ENCODE measurements around the gene PLEKHA6.

The PLEKHA6 gene

DNA sequence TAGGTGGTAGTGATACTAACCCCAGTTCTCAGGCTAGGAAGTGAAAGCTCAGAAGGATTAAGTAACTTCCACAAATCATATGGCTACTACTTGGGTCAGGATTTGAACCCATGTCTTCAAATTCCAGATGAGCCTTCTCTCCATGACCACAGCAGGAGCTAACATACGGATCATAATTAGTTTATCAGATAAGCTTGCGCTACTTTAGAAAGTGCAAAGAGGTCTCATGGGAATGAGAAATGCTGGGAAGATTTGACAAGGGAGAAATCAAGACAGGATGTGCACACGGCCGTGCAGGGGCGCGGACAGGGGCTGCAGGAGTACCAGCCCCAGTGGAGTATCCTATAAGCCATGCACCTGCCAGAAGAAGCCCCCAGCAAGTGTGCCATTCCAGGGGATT, 5.2 kb downstream of the PLEKHA6 start:
- no peak for DNase-seq (ENCODE audit: low spot score)

- no peak for DNase-seq (ENCODE audit: low spot score)
Measured at GRCh38 chr1:204353213-204353910, 6.4 kb downstream of the PLEKHA6 start.

DNA sequence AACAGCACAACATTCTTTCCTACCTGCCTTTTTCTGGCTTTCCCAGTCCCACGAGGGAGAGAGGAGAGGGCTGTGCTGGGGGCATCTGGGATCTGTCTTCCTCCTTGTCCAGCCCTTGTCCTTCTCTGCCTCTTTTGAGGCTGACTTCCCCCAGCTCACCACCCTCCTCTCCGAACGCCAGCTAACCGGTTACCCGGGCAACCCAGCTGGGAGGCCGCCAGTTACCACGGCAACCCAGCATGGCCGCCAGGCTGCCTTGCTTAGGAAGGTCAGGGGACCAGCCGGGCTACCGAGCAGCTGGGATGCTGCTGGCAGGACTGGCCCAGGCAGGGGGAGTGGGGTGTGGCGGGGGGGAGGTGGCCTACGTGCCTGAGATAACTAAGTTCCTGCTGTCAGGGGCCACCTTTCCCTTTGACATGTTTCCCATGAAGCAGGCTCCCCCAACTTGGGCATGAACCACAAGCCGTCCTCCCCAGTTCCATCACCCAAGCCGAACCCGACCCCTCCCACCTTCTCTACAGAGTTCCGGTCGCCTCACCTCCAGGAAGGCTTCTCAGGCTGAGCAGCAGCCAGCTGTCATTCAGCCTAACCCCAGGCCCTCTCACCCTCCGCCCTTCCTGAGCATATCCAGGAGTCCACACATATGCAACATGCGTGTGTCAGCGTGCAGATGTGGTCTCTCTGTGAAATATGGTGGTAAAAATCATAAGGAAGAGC, 8.7 kb downstream of the PLEKHA6 start:
- peak; percentile 97 for DNase-seq (ENCODE audit: low spot score)

GRCh38 chr1:204350312-204350711, 9.4 kb downstream of the PLEKHA6 start:
- DNase-seq (ENCODE audit: low spot score), result no peak

GRCh38 chr1:204349602-204350001, 10.1 kb downstream of the PLEKHA6 start:
- DNase-seq (ENCODE audit: low spot score), result no peak

DNA sequence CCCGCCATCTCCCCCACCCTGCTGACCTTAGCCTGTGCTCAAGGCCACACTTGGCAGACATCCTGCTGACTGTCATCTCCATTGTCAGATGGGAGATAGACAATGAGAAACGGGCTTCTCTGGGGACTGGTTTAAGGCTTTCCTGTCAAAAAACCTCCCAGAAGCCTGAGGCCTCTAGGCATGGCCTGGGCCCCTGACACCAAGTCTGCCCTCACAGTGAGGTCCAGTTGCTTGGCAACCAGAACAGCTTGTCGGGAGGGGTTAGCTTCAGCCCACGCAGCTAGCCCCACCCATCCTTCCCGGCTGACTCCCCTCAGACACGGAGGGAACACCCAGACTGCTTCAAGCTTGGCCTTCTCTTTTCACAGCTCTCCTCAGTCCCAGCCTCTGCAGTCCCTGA, 11.0 kb downstream of the PLEKHA6 start:
- DNase-seq (ENCODE audit: low spot score), result peak; percentile 68

DNA sequence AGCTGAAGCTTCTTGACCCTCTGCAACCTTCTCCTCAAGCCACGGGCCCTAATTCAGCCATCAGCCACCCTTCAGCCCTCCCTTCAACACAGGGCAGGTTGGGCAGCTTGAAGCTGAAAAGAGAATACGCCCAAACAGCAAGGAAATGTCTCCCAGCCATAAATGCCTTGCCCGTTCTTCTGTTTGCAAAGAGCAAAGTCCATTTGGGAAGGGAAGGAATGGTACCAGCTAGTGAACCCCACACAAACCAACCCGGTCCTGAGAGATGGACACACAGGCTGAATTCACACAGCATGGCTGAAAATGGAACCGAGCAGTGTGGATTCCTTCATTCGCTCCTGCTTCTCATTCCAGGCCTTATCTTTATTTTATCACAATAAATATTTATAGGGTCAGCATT, 11.5 kb downstream of the PLEKHA6 start:
- no peak for DNase-seq (ENCODE audit: low spot score)

DNA sequence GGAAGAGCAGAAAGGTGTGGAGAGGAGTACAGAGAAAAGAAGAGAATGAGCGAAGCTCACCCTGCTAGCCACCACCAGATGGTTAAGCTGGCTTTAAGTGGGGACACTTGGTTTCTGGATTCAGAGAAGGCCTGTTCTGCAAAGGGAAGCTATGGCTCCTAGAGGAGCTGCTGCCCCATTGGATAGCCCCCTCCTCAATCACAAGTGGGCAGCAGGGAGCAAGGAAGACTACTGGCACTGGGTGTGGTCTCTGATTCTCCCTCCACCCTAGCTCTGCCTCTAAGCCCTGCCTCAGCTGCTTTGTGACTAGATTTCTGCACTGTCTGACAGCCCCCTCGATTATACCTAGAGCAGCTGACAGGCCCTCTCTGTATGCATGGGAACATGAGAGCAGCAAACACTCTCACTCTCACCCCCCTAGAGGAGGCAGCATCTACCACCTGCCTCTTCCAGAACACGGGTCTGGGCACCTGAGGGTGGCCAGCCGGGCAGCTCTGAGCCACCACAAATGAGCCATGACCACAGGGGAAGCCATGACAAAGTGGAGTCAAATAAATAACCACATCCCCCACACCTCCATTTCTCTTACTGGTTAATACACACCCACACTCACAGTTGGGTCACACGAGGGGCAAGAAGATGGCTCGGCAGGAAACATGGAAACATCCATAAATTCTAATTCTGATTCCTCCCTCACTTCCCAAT, 13.6 kb downstream of the PLEKHA6 start:
- DNase-seq (ENCODE audit: low spot score), result no peak

DNA sequence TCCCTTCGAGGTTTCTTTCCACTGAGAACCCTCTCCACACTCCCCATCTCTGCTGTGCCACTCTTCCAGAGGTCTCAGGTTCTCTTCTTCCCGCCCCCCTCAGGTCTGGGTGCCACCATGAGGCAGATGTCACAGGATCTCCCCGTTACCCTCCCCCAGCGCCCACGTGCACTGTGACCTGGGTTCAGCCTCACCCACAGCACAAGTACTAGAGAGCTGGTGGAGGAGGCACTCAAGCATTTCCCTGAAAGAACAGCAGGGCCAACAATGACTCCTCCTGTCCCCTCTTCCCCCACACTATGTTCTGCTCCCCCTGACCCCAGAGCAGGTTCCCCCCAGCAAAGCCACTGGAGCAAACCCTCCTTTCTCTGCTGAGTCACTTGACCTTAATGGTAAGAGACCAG, 14.3 kb downstream of the PLEKHA6 start:
- no peak for DNase-seq (ENCODE audit: low spot score)

DNA sequence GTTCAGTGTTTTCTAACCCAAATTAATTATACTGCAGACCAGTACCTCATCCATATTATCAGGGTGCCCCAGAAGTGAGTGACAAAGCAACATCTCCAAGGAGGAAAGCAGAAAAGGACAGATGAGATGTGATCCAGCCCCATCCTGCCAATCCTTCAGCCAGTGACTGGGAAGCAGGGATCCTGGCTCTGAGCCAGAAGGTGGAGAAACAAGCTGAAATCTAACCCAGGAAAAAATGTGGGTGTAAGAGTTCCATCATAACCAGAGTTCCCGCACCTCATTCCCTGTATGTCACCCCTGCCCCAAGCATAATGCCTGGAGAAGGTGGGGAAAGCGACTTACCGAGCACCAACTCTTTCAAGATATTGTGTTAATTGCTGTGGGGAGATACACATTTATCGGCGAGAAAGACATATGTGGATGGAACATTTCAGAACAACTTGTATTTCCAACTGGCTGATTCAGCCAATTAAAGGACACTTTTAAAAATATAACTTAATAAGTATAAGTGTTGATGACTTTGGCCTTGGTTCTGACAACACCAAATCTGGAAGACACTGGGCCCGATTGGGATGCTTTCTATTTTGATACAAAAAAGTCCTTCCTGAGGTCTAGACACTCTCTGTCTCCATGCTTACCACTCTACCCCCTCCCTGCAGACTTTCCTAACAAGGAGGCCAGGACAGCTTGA, 14.9 kb downstream of the PLEKHA6 start:
- no peak for DNase-seq (ENCODE audit: low spot score)

GRCh38 chr1:204343802-204344201, 15.9 kb downstream of the PLEKHA6 start:
- DNase-seq (ENCODE audit: low spot score), result no peak

- DNase-seq (ENCODE audit: low spot score), result no peak
Measured at GRCh38 chr1:204343247-204343646, 16.5 kb downstream of the PLEKHA6 start.

GRCh38 chr1:204342310-204342709, 17.4 kb downstream of the PLEKHA6 start:
- no peak for DNase-seq (ENCODE audit: low spot score)

DNA sequence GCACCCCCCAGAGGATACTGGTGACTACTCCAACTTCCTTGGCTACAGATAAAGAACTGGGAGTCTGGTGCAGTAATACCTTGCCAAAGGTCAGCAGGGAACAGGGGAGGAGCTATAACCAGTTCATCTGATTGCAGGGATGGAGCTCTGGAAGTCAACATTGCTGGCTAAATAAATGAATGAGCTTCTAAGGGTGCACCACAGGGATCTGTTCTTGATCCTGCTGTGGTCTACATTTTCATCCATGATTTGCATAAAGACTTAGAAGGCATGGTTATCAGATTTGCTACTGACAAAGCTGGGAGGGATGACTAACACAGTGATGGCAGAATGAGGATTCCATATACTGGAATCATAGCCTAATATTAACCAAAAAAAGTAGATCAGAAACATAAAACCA, 18.3 kb downstream of the PLEKHA6 start:
- no peak for DNase-seq (ENCODE audit: low spot score)

- DNase-seq (ENCODE audit: low spot score), result no peak
Measured at GRCh38 chr1:204340081-204340889, 19.4 kb downstream of the PLEKHA6 start.

DNA sequence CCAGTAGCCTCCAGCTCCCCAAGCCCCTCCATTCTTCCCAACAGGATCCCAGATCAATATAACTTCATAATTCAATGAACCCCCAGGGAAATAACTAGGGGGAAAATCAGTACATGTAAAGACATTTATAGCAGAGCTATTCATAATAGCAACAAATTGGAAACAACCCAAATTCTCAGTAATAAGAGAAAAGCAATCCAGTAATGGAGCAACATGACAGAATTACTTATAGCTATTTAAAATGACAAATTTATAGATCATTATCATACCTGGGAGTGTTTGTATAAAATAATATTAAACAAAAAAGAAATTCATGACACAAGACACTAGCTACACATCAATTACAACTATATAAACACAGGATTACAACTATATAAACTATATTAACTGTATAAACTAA, 20.2 kb downstream of the PLEKHA6 start:
- DNase-seq (ENCODE audit: low spot score), result no peak

- no peak for DNase-seq (ENCODE audit: low spot score)
Measured at GRCh38 chr1:204338997-204339396, 20.7 kb downstream of the PLEKHA6 start.

DNA sequence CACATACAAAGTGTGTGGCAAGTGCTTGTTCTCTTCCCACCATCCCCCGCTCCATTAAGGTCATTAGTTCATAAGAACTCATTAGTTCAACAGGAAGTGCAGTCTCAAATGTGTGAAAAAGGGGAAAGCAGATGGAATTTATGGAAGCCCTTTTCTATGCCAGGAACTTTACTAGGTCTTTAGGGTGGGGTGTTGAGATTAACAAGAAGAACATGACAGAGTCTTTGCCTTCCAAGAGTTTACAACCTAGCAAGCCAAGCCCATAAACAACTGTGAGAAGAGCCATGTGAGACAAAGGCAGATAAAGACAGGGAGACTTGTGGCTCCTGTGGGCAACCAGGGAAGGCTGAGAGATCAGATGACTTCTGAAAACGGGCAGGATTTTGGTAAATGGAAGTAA, 21.4 kb downstream of the PLEKHA6 start:
- no peak for DNase-seq (ENCODE audit: low spot score)

- DNase-seq (ENCODE audit: low spot score), result no peak
Measured at GRCh38 chr1:204337583-204337982, 22.1 kb downstream of the PLEKHA6 start.

GRCh38 chr1:204337036-204337429, 22.7 kb downstream of the PLEKHA6 start:
- no peak for DNase-seq (ENCODE audit: low spot score)

DNA sequence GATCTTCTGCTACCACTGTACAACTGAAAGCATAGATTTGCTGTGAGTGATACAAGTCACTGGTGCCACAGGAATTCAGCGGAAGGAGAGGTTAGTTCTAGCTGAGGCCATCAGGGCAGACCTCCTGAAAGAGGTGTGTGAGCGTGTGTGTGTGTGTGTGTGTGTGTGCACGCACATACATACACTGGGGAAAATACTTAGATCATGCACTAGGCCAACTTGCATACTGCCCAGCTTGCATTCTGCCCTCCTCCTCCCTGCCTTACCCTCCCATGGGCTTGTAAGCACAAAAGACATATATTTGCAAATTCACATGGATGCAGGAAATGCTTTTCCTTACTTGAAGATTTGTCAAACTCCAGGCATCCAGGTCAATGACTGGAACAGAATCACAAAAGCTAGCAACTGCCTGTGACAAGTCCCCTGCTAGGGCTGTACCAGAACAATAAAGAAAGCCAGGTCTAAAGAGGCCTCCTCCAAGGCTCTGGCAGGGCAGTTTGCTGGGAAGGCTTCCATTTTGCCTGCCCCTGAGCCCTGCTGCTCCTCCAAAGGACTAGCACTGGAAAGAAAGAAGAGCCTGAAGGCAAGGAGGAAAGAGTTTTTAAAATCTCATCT, 23.2 kb downstream of the PLEKHA6 start:
- DNase-seq (ENCODE audit: low spot score), result no peak

Measured in ecto neural progenitor cell (in vitro differentiated cells).